ENCODE measurements around the gene WDHD1.
"Not testable (repeated sequence)": the region's sequence is repeated elsewhere in the genome, so short reads cannot be mapped to it uniquely, and the experiment has no call there.

Gene WDHD1

GRCh38 chr14:54955143-54955542 lies 71.8 kb downstream of the WDHD1 start:
- DNase-seq (ENCODE audit: low read depth, low spot score): no peak

- DNase-seq (ENCODE audit: low read depth, low spot score): not testable (repeated sequence)
Measured at GRCh38 chr14:54953609-54954008, 73.3 kb downstream of the WDHD1 start.

- not testable (repeated sequence) for DNase-seq (ENCODE audit: low read depth, low spot score)
Measured at GRCh38 chr14:54952803-54953202, 74.1 kb downstream of the WDHD1 start.

GRCh38 chr14:54947230-54947629 lies 79.7 kb downstream of the WDHD1 start:
- DNase-seq (ENCODE audit: low read depth, low spot score): no peak

GRCh38 chr14:54946500-54946899 lies 80.4 kb downstream of the WDHD1 start:
- no peak for DNase-seq (ENCODE audit: low read depth, low spot score)

- no peak for DNase-seq (ENCODE audit: low read depth, low spot score)
Measured at GRCh38 chr14:54944737-54945391, 82.0 kb downstream of the WDHD1 start.

- DNase-seq (ENCODE audit: low read depth, low spot score): no peak
Measured at GRCh38 chr14:54942913-54943312, 84.0 kb downstream of the WDHD1 start.

GRCh38 chr14:54936816-54937215 lies 90.1 kb downstream of the WDHD1 start:
- no peak for DNase-seq (ENCODE audit: low read depth, low spot score)

- no peak for DNase-seq (ENCODE audit: low read depth, low spot score)
Measured at GRCh38 chr14:54935958-54936357, 90.9 kb downstream of the WDHD1 start.

GRCh38 chr14:54935100-54935499 lies 91.8 kb downstream of the WDHD1 start:
- DNase-seq (ENCODE audit: low read depth, low spot score): no peak

GRCh38 chr14:54933006-54933405 lies 93.9 kb downstream of the WDHD1 start:
- no peak for DNase-seq (ENCODE audit: low read depth, low spot score)

GRCh38 chr14:54931598-54932340 lies 95.1 kb downstream of the WDHD1 start:
- DNase-seq (ENCODE audit: low read depth, low spot score): no peak

- DNase-seq (ENCODE audit: low read depth, low spot score): no peak
Measured at GRCh38 chr14:54931101-54931500, 95.8 kb downstream of the WDHD1 start.

- no peak for DNase-seq (ENCODE audit: low read depth, low spot score)
Measured at GRCh38 chr14:54929556-54929955, 97.3 kb downstream of the WDHD1 start.

- DNase-seq (ENCODE audit: low read depth, low spot score): no peak
Measured at GRCh38 chr14:54928216-54928615, 98.7 kb downstream of the WDHD1 start.

GRCh38 chr14:54927551-54927950 lies 99.3 kb downstream of the WDHD1 start:
- DNase-seq (ENCODE audit: low read depth, low spot score): no peak

GRCh38 chr14:54926570-54926969 lies 100.3 kb downstream of the WDHD1 start:
- not testable (repeated sequence) for DNase-seq (ENCODE audit: low read depth, low spot score)

GRCh38 chr14:54922598-54922997 lies 104.3 kb downstream of the WDHD1 start:
- no peak for DNase-seq (ENCODE audit: low read depth, low spot score)

- no peak for DNase-seq (ENCODE audit: low read depth, low spot score)
Measured at GRCh38 chr14:54920052-54920451, 106.8 kb downstream of the WDHD1 start.

- DNase-seq (ENCODE audit: low read depth, low spot score): no peak
Measured at GRCh38 chr14:54919330-54919729, 107.6 kb downstream of the WDHD1 start.

- no peak for DNase-seq (ENCODE audit: low read depth, low spot score)
Measured at GRCh38 chr14:54918427-54918826, 108.5 kb downstream of the WDHD1 start.

GRCh38 chr14:54916101-54916500 lies 110.8 kb downstream of the WDHD1 start:
- no peak for DNase-seq (ENCODE audit: low read depth, low spot score)

GRCh38 chr14:54909817-54910558 lies 116.9 kb downstream of the WDHD1 start:
- no peak for DNase-seq (ENCODE audit: low read depth, low spot score)

Measured in brain pericyte (primary cell).